ENCODE results near the gene DNAH9.

Gene DNAH9

DNA sequence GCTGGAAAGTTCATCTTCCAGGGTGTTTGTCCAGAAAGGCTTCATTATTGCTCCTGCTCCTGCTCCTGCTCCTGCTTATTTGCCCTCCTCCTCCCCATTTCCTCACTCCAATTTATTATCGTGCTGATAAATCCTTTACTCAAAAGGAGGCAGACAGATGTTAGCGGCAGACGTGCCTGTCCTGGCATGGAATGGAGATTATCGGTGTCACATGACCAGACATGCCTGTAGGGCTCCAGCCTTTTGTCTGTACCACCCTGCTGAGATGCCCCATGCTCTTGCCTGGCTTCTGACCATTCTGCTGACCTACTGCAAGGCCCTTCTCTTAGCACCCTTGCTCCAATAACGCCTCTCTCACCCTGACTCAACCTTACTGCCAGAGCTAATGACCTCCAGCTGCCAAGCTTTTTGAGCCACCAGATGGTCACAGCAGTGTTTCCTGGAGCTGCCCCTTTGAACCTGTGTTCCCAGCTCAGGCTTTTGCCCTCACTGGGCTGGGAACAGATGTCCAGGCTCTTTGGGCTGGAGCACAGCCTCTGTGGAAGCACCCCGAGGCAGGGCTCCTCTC is 12.8 kb downstream of the DNAH9 start:
- no peak for DNase-seq (ENCODE audit: low read depth in 2 of 2)

DNA sequence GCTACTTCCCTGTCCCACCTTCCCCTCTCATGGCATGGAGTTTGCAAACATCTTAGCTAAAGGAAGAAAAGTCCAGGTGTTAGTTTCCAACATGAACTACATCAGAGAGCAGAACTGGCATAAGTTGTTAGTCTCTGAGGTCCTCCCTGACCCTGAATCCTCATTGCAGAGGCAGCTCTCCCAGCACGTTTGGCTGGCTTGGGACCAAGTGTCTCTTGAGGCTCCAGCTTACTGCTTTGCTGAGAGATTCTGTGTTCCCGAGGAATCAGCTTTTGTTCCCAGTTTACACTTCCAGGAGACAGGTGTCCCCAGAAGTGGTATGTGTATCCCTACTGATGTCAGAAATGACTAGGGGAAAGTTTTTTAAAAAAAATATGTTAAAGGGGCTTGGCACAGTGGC is 14.7 kb downstream of the DNAH9 start:
- no peak for DNase-seq (ENCODE audit: low read depth in 2 of 2)

DNA sequence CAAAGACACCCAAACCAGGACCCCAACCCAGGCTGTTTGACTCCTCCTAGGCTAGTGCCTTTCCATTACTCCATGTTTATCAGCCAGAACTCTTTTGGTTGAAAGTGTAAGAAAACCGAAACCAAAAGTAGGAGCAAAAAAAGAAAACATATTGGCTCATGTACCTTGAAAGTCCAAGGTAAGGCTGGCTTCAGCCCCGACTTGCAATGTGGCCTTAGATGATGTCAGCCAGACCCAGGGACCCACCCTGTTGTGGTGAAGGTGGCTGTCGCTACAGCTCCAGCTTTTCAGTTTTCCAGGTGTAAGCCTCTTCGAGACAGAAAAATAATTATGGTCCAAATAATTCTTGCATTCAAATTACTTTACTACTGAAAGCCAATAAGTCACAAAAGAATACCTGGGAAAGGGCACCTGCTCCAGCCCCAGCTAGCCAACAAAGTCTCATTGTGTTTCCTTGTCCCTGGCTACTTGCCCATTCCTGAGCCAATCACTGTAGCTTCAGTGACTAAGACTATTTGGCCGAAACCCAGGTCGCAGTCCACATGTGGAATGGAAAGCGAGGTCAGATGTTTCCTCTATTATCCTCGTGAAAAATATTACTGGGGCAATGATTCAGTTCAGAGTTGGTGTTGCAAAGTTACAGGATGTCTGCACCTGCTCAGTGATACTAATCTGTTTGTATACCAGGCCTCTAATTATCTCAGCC is 20.7 kb downstream of the DNAH9 start:
- no peak for DNase-seq (ENCODE audit: low read depth in 2 of 2)

DNA sequence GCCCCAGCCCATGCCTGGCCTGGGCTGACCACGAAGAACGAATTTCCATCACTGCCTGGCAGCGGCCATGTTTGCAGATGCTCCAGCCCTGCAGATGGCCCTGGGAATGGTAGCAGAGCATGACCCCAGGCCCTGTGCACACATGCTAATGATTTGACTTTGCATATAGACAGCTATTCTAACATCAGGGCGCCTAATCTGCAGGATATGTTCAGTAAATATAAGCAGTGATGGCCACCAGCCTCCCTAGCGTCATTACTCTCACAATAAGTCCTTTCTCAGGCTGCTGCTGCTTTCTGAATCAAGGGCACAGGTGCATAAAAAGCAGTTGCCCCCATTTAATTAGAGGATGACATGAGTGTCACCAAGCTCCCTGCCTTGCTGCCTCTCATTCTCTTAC is 24.2 kb downstream of the DNAH9 start:
- DNase-seq (ENCODE audit: low read depth in 2 of 2): no peak

DNA sequence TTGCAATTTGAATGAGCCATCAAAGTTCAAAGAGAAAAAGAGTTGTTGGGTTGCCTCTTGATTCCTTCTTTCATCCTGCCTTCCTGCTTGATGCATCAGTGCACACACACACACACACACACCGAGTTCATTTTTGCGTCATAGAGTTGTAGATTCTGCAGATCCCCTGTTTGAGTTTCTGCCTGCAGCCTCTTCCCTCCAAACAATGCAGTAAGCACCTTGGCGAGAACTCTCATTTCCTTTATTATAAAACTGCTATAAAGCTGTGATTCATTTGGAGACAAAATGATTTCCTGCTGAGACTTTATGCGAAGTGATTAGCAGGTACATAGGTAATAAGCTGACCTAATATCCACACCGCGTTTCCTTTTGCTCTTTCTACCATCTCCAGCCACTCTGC is 26.7 kb downstream of the DNAH9 start:
- no peak for DNase-seq (ENCODE audit: low read depth in 2 of 2)

DNA sequence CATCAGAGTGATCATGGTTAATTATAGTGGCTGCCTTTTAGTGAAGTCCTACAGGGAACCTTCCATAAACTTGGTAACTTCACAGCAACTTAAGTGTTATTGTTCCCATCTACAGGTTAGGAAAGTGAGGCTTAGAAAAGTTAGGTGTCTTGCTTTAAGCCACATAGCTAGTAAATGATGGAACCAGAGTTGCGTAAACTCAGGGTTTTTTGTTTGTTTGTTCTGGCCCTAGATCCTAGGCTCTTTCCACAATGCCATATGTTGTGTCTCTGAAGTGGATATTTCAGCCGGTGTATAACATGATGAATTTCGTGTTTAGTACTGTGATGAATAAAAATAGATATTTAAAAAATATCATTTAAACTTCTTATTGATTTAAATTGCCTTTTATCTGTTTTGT is 27.6 kb downstream of the DNAH9 start:
- DNase-seq (ENCODE audit: low read depth in 2 of 2): no peak

DNA sequence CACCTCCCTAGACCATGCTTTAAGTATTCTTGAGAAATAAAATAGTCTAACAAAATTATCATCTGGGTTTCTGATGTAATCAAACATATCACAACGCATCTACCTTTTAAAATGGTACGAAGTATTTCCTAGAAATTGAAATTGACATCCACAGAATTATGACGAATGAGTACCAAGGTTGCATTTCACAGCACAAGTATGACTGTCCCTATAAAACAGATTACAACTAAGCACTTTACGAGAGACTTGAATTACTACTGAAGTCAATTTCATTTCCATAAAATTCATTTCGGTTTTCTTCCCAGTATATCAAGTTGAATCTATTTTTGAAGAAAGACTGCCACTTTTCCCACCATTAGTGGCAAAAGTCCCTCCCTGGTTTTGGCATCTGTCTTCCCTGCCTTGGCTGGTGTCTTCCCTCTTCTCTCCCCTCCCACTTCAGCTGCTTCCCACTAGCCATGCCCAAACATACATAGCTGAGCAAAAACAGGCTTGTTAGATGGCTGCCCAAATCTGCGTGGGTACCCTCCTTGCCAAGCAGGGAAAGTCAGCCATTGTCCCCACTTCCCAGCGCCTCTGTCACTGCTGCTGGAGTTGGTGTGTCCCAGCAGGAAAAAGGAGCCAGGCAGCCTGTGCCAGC is 29.2 kb downstream of the DNAH9 start:
- no peak for DNase-seq (ENCODE audit: low read depth in 2 of 2)

DNA sequence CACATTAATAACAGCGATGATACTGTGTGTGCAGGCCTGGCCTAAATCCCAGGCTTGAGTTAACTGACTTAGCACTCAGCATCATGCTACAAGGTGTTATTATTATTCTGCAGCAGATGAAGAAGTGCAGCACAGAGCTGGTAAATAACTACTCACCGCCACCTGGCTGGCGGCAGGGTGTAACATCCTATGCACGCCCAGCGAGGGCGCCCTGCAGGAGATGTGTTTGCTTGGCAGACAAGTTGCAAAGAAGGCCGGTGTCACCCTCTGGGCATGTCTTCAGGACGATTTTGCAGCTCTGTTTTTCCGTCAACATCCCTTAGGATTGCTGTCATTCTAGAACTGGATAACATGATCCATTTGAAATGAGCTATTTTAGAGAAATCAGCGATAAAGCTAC is 30.1 kb downstream of the DNAH9 start:
- no peak for DNase-seq (ENCODE audit: low read depth in 2 of 2)

DNA sequence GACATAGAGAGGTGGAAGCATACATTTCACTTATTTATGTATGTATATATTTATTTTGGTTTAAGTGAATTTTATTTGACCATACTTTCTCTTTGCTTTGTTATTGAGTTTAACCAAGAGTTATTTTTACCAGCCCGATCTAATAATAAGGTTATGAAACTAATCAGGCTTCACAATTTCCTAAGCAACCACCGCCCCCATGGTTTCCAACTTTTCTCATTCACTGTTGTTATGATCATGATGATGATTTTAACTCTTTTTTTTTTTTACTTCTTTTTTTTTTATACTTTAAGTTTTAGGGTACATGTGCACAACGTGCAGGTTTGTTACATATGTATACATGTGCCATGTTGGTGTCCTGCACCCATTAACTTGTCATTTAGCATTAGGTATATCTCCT is 30.6 kb downstream of the DNAH9 start:
- DNase-seq (ENCODE audit: low read depth in 2 of 2): no peak

DNA sequence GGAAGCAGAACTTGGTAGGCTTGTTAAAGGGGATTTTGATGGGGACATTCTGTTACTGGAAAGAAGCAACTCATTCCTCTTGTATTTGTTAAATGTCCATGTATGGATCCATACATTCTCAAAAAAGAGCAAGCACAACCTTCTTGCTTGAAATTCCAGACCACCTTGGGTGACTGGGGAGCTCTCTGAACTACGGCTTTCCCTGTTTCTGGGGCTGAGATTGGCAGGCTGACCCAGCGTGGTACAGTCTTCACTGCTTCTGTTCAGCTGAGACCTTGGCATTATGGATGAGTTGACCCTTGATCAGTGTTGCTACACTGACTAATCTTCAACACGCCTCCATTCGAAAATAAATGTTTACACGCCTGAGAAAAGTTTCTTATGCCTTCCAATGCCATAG is 38.5 kb downstream of the DNAH9 start:
- DNase-seq (ENCODE audit: low read depth in 2 of 2): no peak

DNA sequence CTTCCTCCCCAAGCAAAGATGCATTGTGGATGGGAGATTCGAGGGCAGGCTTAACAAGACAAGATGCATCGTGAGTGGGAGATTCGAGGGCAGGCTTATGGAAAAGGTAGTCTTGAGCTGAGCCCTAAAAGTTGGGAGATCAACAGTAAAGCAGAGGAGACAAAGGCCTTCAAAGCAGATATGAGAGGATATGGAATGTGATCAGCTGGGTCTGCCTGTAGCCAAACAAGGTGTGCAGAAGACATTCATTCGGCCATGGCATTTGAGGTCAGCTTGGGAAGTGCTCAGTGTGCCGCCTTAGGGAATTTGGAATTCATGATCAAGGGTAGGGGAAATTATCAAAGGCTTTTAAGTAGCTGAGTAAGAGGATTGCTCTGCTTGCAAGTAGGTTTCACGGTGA is 39.5 kb downstream of the DNAH9 start:
- no peak for DNase-seq (ENCODE audit: low read depth in 2 of 2)

DNA sequence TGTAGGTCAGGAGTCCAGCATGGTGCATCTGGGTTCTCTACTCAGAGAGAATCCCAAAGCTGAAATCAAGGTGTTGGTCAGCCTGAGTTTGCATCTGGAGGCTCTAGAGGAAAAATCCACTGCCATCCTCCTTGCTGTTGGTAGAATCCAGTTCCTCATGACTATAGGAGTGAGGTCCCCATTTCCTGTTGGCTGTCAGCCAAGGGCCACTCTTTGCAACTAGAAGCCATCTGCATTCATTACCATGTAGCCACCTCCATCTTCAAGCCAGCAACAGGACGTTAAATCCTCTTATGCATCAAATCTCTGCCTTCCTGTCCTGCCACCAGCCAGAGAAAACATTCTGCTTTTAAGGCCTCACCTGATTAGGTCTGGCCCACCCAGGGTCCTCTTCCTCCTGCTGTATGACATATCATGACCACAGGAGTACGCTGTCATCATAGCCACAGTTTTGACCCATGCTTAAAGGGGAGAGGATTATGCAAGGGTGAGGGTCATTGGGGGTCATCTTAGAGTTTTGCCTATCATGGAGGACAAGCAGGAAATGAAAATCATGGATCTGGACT is 40.5 kb downstream of the DNAH9 start:
- no peak for DNase-seq (ENCODE audit: low read depth in 2 of 2)

DNA sequence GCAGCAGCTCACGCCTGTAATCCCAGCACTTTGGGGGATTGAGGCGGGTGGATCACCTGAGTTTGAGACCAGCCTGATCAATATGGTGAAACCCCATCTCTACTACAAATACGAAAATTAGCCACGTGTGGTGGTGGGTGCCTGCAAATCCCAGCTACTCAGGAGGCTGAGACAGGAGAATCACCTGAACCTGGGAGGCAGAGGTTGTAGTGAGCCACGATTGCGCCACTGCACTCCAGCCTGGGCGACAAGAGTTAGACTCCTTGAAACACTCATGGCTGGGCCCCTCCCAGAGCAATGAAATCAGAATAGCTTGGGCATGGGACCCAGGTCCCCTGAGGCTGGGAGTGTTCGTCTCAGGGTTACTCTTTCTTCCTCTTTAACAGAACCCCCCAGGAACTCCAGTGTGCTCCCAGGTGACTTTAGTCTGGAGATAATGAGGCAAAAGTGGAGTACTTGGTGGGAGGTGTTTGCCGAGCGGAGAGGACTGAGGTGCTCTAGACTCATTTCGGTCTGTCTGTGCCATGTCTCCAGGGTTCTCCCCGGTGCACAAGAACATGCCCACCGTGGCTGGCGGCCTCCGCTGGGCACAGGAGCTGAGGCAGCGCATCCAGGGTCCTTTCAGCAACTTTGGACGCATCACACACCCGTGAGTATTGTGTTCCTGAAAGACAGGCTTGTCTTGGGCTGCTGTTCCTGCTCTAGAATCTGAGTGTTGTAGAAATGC is 41.6 kb downstream of the DNAH9 start:
- no peak for DNase-seq (ENCODE audit: low read depth in 2 of 2)

DNA sequence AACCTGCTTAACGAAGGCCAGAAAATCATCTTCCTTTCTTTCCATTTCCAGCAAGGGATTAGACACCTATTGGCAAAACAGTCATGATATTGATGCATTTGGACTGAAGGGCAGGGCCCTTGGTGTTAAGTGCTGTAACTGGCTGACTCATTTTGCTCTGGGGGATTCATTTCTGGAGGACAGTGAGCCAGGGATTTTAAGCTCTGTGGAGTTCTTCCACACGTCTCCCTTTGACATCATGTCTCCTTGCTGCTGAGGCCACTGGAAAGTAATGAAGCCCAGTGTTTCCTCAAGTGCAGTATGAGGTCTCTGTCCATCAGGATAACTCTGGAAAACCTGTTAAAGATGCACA is 42.2 kb downstream of the DNAH9 start:
- no peak for DNase-seq (ENCODE audit: low read depth in 2 of 2)

DNA sequence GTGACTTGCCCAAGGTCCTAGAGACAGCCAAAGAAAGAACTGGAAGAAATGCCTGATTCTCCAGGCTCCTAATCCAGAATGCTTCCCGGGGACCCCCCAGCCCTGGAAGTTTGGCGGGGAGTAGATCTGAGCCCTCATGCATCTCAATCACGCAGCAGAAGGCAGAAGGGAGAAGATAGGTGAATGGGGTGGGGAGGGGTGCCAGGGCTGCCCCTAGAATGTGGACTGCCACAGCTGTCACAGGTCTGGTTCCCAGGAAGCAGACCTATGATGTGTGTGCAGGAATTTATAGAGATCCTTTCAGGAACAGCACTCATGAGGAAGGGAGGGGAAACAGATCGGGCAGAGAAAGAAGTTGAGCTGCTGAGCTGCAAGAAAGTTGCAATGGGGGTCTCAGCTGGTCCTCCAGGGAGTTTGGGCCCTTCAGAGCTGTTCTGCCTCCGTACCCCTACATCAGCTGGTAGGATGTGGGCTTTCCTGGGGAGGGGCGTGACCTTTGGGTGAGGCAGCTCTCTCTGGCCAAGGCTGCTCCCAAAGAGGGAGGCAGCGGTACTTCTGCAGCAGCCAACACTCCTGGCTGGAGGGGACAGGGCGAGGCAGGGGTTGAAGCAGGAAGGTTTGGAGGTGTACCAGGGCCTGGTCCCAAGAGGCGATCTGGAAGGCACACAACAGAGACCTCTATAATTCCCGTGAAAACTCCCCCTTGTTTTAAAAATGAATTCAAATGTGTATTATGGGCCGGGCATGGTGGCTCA is 43.4 kb downstream of the DNAH9 start:
- DNase-seq (ENCODE audit: low read depth in 2 of 2): no peak

DNA sequence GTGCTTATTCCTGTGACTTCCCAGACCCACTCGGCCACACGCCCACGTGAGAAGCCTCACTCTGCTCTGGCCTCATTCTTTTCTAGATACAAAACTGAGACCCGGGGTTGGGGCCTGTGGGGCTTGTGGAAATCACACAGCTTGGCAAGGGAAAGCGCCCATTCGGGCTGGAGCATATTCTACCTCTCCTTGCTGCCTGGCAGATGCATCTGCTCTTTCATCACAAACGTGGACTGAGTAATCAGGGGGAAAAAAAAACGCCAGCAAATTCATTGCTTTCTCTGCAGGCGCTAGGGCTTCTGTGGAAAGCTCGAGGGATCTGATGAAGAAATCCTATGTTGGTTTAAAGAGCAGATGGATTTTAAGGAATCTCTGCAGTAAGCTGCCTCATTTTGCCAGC is 44.4 kb downstream of the DNAH9 start:
- no peak for DNase-seq (ENCODE audit: low read depth in 2 of 2)

DNA sequence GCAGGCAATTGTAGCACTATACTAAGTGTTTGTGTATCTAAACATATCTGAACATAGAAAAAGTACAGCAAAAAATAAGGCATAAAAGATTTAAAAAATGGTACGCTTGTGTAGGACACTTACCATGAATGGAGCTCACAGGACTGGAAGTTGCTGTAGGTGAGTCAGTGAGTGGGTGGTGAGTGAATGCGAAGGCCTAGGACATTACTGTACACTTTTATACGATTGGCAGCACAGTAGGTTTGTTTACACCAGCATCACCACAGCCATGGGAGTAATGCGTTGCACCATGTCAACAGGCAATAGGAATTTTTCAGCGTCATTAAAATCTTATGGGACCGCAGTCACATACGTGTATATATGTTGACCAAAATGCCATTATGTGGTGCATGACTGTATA is 45.6 kb downstream of the DNAH9 start:
- DNase-seq (ENCODE audit: low read depth in 2 of 2): no peak

DNA sequence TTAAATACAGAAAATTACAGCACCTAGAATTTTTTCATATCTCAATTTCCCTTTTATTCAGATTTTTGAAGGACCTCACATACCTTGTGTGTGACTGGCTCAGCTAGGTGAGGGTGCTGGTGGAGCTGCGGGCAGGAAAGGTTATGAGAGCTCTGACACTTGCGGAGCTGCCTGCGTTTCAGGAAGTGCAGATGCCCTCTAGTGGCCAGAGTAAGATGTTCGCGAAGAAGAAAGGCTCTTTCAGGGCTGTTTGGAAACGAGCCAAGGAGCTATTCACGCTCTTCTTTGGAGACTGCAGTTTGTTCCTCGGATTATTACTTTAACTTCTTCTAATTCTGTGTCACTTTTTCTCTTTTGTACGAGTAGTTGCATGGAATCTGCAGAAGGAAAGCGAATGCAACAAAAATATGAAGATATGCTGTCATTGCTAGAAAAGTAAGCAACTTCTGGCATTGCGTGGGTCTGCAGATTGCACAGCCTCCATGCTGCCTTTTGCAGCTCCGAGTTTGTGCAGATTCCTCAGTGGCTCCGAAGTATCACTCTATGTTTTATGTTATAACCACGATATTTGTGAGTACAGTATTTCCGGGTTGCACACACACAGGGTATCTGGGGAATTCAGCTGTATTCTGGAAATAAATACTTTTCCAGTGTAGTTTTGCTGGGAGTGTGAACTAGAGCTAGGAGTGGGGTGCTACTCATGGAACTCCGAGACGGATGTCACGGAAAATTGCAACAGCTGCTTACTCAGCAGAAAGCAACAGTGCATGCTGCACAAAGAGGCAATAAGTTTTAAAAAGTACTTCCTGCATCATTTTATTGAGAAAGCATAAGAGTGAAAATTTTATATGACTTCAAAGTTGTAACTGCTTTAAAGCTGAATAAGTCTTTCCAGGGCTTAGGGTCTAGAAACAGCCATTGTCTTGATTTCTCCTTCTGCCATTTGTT is 46.3 kb downstream of the DNAH9 start:
- DNase-seq (ENCODE audit: low read depth in 2 of 2): peak; percentile 3

DNA sequence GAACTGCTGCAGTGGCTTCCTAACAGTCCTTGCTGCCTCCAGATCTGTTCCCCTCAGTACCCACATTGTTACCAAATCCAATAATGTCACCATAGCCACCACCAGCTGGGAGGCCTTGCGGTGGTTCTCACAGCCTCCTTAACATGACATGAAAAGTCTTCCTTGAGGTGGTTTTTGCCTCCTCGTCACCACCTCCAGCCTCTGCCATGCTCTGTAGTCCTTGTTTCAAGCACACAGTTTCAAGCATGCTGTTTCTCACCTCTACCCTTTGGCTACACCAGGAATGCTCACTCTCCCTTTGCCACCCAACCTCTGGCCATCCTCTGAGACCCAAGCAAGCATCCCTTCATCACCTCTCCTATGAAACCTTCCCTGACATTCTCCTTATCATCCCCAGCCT is 47.2 kb downstream of the DNAH9 start:
- no peak for DNase-seq (ENCODE audit: low read depth in 2 of 2)

DNA sequence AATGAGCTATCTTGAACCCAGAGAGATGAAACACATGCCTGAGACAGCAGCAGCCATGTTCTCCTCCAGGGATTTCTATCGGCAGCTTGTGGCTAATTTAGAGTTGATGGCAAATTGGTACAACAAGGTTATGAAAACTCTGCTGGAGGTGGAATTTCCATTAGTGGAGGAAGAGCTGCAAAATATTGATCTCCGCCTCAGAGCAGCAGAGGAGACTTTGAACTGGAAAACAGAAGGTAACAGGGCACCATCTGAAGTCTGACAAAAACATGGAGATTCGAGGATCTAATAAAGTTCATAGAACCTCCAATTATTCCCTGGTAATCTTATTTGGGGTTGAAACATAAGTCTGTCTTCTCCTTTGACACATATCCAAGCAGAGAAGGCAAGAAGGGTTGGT is 52.8 kb downstream of the DNAH9 start:
- DNase-seq (ENCODE audit: low read depth in 2 of 2): no peak

DNA sequence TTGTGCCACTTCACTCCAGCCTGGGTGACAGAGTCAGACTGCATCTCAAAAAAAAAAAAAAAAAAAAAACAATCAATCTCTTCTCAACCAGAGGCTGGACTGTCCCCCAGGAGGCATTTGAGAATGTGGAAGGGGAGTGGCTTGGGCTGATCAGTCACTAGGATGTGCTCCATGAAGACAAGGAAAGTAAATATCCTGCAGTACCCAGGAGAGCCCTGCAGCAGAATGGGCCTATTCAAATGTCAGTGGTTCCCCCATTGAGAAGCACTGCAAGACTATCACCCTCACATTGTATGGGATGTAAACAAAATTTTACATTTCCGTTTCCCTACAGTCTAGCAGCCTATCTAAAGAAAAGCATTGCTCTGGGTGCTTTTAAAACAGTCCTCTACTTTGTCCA is 70.3 kb downstream of the DNAH9 start:
- no peak for DNase-seq (ENCODE audit: low read depth in 2 of 2)
